H1 (cell line): ENCODE measurements around the gene KNCN. TPM values are rescaled to one million over a fixed set of nuclear protein-coding genes. Genes with fewer than 3 reads are reported as not detected.

Experiments used
- CTCF ChIA-PET: fragments of 300-600 bp; sonication (Branson Sonifier 250); formaldehyde crosslinking; loops from one replicate; lab custom pipeline; 2021; ENCODE audit not compliant: partially characterized antibody; lab: Charles Lee
- POLR2A ChIA-PET: fragments of 300-600 bp; sonication (Branson Sonifier 250); formaldehyde crosslinking; loops from one replicate; lab custom pipeline; 2021; ENCODE audit warnings: inconsistent platforms; ENCODE audit not compliant: partially characterized antibody; lab: Charles Lee
- DNase-seq, 2 experiments: peaks; one replicate each; pipeline versions ENCODE4 v3.0.0 to v3.0.0-alpha.2; 2010 to 2022; ENCODE audit warnings: low spot score in 2 of 2, low read depth in 1 of 2, mixed read lengths in 1 of 2
- FAIRE-seq: peaks from 2 replicates; lab custom pipeline; 2011; peaks lifted over from hg19 to GRCh38; lab: Jason Lieb, UNC
- H2AFZ ChIP-seq: 2 replicates; pipeline ENCODE4 v1.8.1; 2012; ENCODE audit warnings: low read length, inconsistent platforms
- H2AK5ac ChIP-seq: 2 replicates; pipeline ENCODE4 v1.6.1; 2013; ENCODE audit warnings: low read depth, low read length
- H2BK120ac ChIP-seq: replicated peaks from 2 replicates; pipeline ENCODE3; 2013; ENCODE audit warnings: low read depth, low read length, inconsistent platforms
- H2BK12ac ChIP-seq: 2 replicates; pipeline ENCODE4 v1.6.1; 2013; ENCODE audit warnings: low read depth, low read length
- H2BK15ac ChIP-seq: 2 replicates; pipeline ENCODE4 v1.6.1; 2013; ENCODE audit warnings: low read length
- H2BK20ac ChIP-seq: 2 replicates; pipeline ENCODE4 v1.6.1; 2013; ENCODE audit warnings: low read length
- H2BK5ac ChIP-seq: 2 replicates; pipeline ENCODE4 v1.6.1; 2013; ENCODE audit warnings: low read depth, low read length
- H3K14ac ChIP-seq: 2 replicates; pipeline ENCODE4 v1.6.1; 2013; ENCODE audit warnings: inconsistent platforms; ENCODE audit not compliant: insufficient read length
- H3K18ac ChIP-seq: 2 replicates; pipeline ENCODE4 v1.6.1; 2013; ENCODE audit warnings: low read length; ENCODE audit errors: extremely low read depth
- H3K23ac ChIP-seq: 2 replicates; pipeline ENCODE4 v1.6.1; 2013; ENCODE audit warnings: inconsistent platforms; ENCODE audit not compliant: insufficient read length
- H3K23me2 ChIP-seq: 2 replicates; pipeline ENCODE4 v1.6.1; 2013; ENCODE audit warnings: low read depth, low read length
- H3K27ac ChIP-seq: 2 replicates; pipeline ENCODE4 v1.6.1; 2011; ENCODE audit warnings: low read depth, low read length, inconsistent platforms
- H3K27me3 ChIP-seq, 4 experiments: replicated peaks in 1 of 4; 1 replicate in 1 of 4; 2 replicates in 3 of 4; pipeline versions ENCODE4 v1.6.1 to v1.8.1; 2011 to 2013; ENCODE audit warnings: low read length in 3 of 4, mild to moderate bottlenecking in 3 of 4, inconsistent platforms in 2 of 4, mixed read lengths in 2 of 4, moderate library complexity in 1 of 4; ENCODE audit not compliant: control insufficient read depth in 3 of 4, insufficient read depth in 3 of 4; ENCODE audit errors: extremely low read depth in 1 of 4
- H3K36me3 ChIP-seq, 4 experiments: 2 replicates each; pipeline versions ENCODE4 v1.6.1 to v1.8.1; 2011 to 2013; ENCODE audit warnings: mild to moderate bottlenecking in 4 of 4, low read length in 3 of 4, moderate library complexity in 2 of 4, control low read depth in 1 of 4, inconsistent platforms in 1 of 4; ENCODE audit not compliant: insufficient read depth in 4 of 4, control insufficient read depth in 2 of 4
- H3K4ac ChIP-seq: replicated peaks from 2 replicates; pipeline ENCODE3; 2013; ENCODE audit warnings: low read length, low read depth, mixed read lengths, inconsistent platforms; ENCODE audit not compliant: insufficient read length
- H3K4me1 ChIP-seq, 4 experiments: replicated peaks in 1 of 4; 1 replicate in 1 of 4; 2 replicates in 3 of 4; pipeline versions ENCODE4 v1.6.1 to v1.8.1; 2011 to 2013; ENCODE audit warnings: low read length in 3 of 4, inconsistent platforms in 2 of 4, mixed read lengths in 1 of 4; ENCODE audit not compliant: insufficient read depth in 4 of 4, control insufficient read depth in 3 of 4
- H3K4me2 ChIP-seq, 2 experiments: 2 replicates each; pipeline versions ENCODE4 v1.6.1 to v1.8.1; 2011 to 2013; ENCODE audit warnings: low read depth in 2 of 2, low read length in 2 of 2, control low read depth in 1 of 2, inconsistent platforms in 1 of 2, mild to moderate bottlenecking in 1 of 2; ENCODE audit not compliant: insufficient read depth in 1 of 2
- H3K4me3 ChIP-seq, 4 experiments: fragments of 200-600, 300-600 bp in 1 of 4; sonication (generic), shearing (Covaris generic), sonication (Bioruptor Twin) in 1 of 4; 2 replicates each; pipeline versions ENCODE4 v1.5.1 to v1.8.1; 2011 to 2016; ENCODE audit warnings: low read length in 4 of 4, low read depth in 3 of 4, control low read depth in 2 of 4, inconsistent platforms in 2 of 4, mild to moderate bottlenecking in 2 of 4, mixed read lengths in 1 of 4, moderate library complexity in 1 of 4; ENCODE audit not compliant: insufficient read depth in 2 of 4; ENCODE audit errors: extremely low read depth in 1 of 4
- H3K56ac ChIP-seq: replicated peaks from 2 replicates; pipeline ENCODE3; 2013; ENCODE audit warnings: low read depth, mild to moderate bottlenecking, mixed read lengths, low read length, inconsistent platforms; ENCODE audit not compliant: insufficient read length
- H3K79me1 ChIP-seq: 2 replicates; pipeline ENCODE4 v1.6.1; 2013; ENCODE audit warnings: low read depth, low read length, control low read depth
- H3K79me2 ChIP-seq, 2 experiments: 2 replicates each; pipeline versions ENCODE4 v1.6.1 to v1.8.1; 2012 to 2013; ENCODE audit warnings: low read length in 2 of 2, mild to moderate bottlenecking in 2 of 2, inconsistent platforms in 1 of 2; ENCODE audit not compliant: insufficient read depth in 2 of 2, control insufficient read depth in 1 of 2
- H3K9ac ChIP-seq, 4 experiments: replicated peaks in 1 of 4; 1 replicate in 1 of 4; 2 replicates in 3 of 4; pipeline versions ENCODE4 v1.6.1 to v1.8.1; 2011 to 2013; ENCODE audit warnings: low read depth in 3 of 4, low read length in 3 of 4, control low read depth in 2 of 4, mild to moderate bottlenecking in 2 of 4, moderate library complexity in 2 of 4, inconsistent platforms in 1 of 4; ENCODE audit errors: extremely low read depth in 1 of 4
- H3K9me3 ChIP-seq, 2 experiments: 2 replicates each; pipeline versions ENCODE4 v1.6.1 to v1.8.1; 2012 to 2013; ENCODE audit warnings: mild to moderate bottlenecking in 2 of 2, moderate library complexity in 2 of 2, control low read depth in 1 of 2, inconsistent platforms in 1 of 2, low read depth in 1 of 2, low read length in 1 of 2, mixed read lengths in 1 of 2; ENCODE audit not compliant: insufficient read depth in 2 of 2
- H4K20me1 ChIP-seq, 2 experiments: replicated peaks in 1 of 2; 2 replicates each; pipeline versions ENCODE3 to v1.8.1; 2011 to 2013; ENCODE audit warnings: inconsistent platforms in 2 of 2, low read length in 2 of 2, mild to moderate bottlenecking in 1 of 2; ENCODE audit not compliant: insufficient read depth in 2 of 2, control insufficient read depth in 1 of 2
- H4K5ac ChIP-seq: 2 replicates; pipeline ENCODE4 v1.6.1; 2013; ENCODE audit warnings: low read length, low read depth, mixed read lengths, inconsistent platforms; ENCODE audit not compliant: insufficient read length
- H4K8ac ChIP-seq: 2 replicates; pipeline ENCODE4 v1.8.0; 2013; ENCODE audit warnings: mild to moderate bottlenecking, moderate library complexity, low read length, inconsistent platforms; ENCODE audit not compliant: insufficient read depth; ENCODE audit errors: extremely low read depth
- H4K91ac ChIP-seq: replicated peaks from 2 replicates; pipeline ENCODE3; 2013; ENCODE audit warnings: low read length, mixed read lengths, inconsistent platforms; ENCODE audit not compliant: insufficient read length
- BACH1 ChIP-seq: IDR thresholded peaks from 2 replicates; pipeline ENCODE4 v1.6.1; 2012; ENCODE audit warnings: low read length, improper control_type of control experiment
- FOSL1 ChIP-seq: IDR thresholded peaks from 2 replicates; pipeline ENCODE4 v1.6.1; 2011; ENCODE audit warnings: mild to moderate bottlenecking, low read depth, low read length, moderate library complexity; ENCODE audit not compliant: insufficient read depth
- HDAC2 ChIP-seq, 2 experiments: fragments of 300-600 bp in 1 of 2; sonication (generic) in 1 of 2; IDR thresholded peaks; 2 replicates each; pipeline ENCODE4 v1.6.1; 2011 to 2012; ENCODE audit warnings: low read depth in 2 of 2, low read length in 2 of 2, mild to moderate bottlenecking in 2 of 2, moderate library complexity in 2 of 2, borderline replicate concordance in 1 of 2, inconsistent platforms in 1 of 2
- POLR2AphosphoS5 ChIP-seq: IDR thresholded peaks from 2 replicates; pipeline ENCODE4 v1.6.1; 2011; ENCODE audit warnings: low read depth, low read length
- SUZ12 ChIP-seq: fragments of 200-600 bp; sonication (generic); IDR thresholded peaks from 2 replicates; pipeline ENCODE4 v1.6.1; 2012; ENCODE audit warnings: mild to moderate bottlenecking, inconsistent platforms, low read length, moderate library complexity, mixed read lengths
- TEAD4 ChIP-seq: IDR thresholded peaks from 2 replicates; pipeline ENCODE4 v1.6.1; 2012; ENCODE audit warnings: low read depth, low read length, inconsistent platforms, mixed read lengths
- WGBS, 2 experiments: shearing (Covaris generic) in 1 of 2; methylation state at CpG; one replicate each; pipeline versions ENCODE4 v1.1.6 to v1.1.7; 2013 to 2015; ENCODE audit warnings: low lambda C conversion rate in 2 of 2, mixed read lengths in 2 of 2, inconsistent platforms in 1 of 2, low coverage in 1 of 2, missing lambda C conversion rate in 1 of 2; ENCODE audit not compliant: insufficient replicate concordance in 2 of 2, insufficient coverage in 1 of 2, insufficient read length in 1 of 2; ENCODE audit errors: extremely low coverage in 1 of 2, missing lambda C conversion rate in 1 of 2; 5-methylcytosine and 5-hydroxymethylcytosine counted together
- polyA plus RNA-seq, 7 experiments: library from polyadenylated mRNA; depleted of rRNA in 3 of 7; stranded (reverse) in 5 of 7; unstranded in 2 of 7; fragments of >200 nt in 5 of 7; fragments of 200-250 nt in 2 of 7; gene quantifications; 1 replicate in 5 of 7; 2 replicates in 1 of 7; 4 replicates in 1 of 7; pipeline versions ENCODE4 v1.2.1 to v1.2.3, GENCODE V29; 2011 to 2013; ENCODE audit warnings: missing spikeins in 2 of 7, mixed read lengths in 2 of 7
- total RNA-seq: library from RNA; stranded (reverse); fragmentation: NEBNext Ultra II Directional; extraction: Animal tissue kit (Norgen Biotek cat#: 25700); gene quantifications from 2 replicates; pipeline ENCODE4 v1.2.1, GENCODE V29; 2021

KNCN gene
- total and polyA plus RNA-seq, 2 of the 8 experiments (the other 6 are each of a cell fraction or from before 2014, with no cell fraction given): not detected

DNA sequence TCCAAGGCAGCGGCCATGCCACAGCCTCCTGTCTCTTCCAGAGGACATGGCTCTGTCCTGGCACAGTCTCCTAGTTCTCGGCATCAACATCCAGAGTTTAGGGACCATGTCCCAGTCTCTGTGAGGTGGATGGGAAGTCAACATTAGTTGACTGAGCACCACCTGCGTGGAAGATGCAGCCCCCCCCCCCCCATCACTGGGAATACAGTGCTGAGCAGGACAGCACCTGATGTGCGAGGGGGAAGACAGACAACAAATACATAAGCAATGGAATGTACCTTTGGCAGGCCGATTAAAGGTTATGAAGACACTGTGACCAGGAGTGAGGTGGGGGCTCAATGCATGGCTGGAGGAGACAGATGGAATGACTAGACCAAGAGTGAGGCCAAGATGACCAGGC lies 26.6 kb downstream of the KNCN start:
- Histone ChIP-seq H3K79me2 (no peaks in the 10 kb centered on the region), H2BK20ac (no peak overlapping the region), H3K9ac (no peak overlapping the region), H3K56ac (no peak overlapping the region), H4K8ac (no peak overlapping the region), H3K9me3 (no peaks in the 10 kb centered on the region), H2BK15ac (no peak overlapping the region), H3K4ac (no peak overlapping the region), H2BK12ac (peak overlapping the region; percentile 46; the same call in 1 of the 2 replicates), H3K4me2 (peak overlapping the region; percentile 48 to 50), H3K27ac (no peak overlapping the region), H3K14ac (no peak overlapping the region), H4K5ac (no peak overlapping the region), H4K91ac (no peak overlapping the region), H4K20me1 (peaks cover 1 to 2% of the 10 kb centered on the region in 2 experiments), H2AFZ (no peak overlapping the region), H2AK5ac (no peak overlapping the region), H2BK5ac (0 out of 2 replicates have a peak overlapping the region, but pooled peaks have one; percentile 17), H3K4me1 (peaks cover 17 to 47% (median 26%) of the 10 kb centered on the region in 4 experiments), H3K36me3 (no peaks in the 10 kb centered on the region), H3K79me1 (no peaks in the 10 kb centered on the region), H3K27me3 (peaks cover 13 to 68% (median 52%) of the 10 kb centered on the region in 4 experiments), H3K23ac (no peak overlapping the region), H3K18ac (peak overlapping the region; percentile 36; the same call in 1 of the 2 replicates), H3K23me2 (no peaks in the 10 kb centered on the region), H2BK120ac (no peak overlapping the region), H3K4me3 (peak overlapping the region in 1 of 4 experiments; percentile 21; a peak in 1 of 8 replicates)
- POLR2A ChIA-PET: no interaction called here
- DNase-seq (peak in 1 of 2 experiments; percentile 47), FAIRE-seq (no peak)
- CTCF ChIA-PET: interaction anchor here (1.3 to 18.9 kb wide), 7 partner anchors 5 to 76 kb away, joined by 3 to 322 read pairs (median 163); partner anchors contain the start of genes DMBX1 and KNCN
- no peak for TF ChIP-seq HDAC2 (IDR thresholded peaks at IDR 0.05; ENCODE audit: borderline replicate concordance in 1 of 2, low read depth in 2 of 2, low read length in 2 of 2)
- no peak for TF ChIP-seq TEAD4
- TF ChIP-seq POLR2AphosphoS5: no peak
- TF ChIP-seq FOSL1: no peak
- no peak for TF ChIP-seq BACH1
- 0 out of 2 replicates have a peak, but pooled peaks have one; percentile 16 for TF ChIP-seq SUZ12
- 70% methylated on average over 5 of the region's 5 CpGs; no CpG with 5 or more reads in 1 of the 2 experiments for WGBS, 2 experiments
